Measurements from ENCODE around the gene NNAT. TPM values are rescaled to one million over a fixed set of nuclear protein-coding genes. Genes with fewer than 3 reads are reported as not detected.
"Not testable (repeated sequence)": the region's sequence is repeated elsewhere in the genome, so short reads cannot be mapped to it uniquely, and the experiment has no call there.

Gene NNAT
- total RNA-seq = 0.28 TPM

GRCh38 chr20:37521061-37521771 lies at the start of gene NNAT:
Gene NNAT, plus strand, starts transcription at chr20:37521250. Its CDS starts 82 bp downstream, at chr20:37521332.
- no peak for ATAC-seq

DNA sequence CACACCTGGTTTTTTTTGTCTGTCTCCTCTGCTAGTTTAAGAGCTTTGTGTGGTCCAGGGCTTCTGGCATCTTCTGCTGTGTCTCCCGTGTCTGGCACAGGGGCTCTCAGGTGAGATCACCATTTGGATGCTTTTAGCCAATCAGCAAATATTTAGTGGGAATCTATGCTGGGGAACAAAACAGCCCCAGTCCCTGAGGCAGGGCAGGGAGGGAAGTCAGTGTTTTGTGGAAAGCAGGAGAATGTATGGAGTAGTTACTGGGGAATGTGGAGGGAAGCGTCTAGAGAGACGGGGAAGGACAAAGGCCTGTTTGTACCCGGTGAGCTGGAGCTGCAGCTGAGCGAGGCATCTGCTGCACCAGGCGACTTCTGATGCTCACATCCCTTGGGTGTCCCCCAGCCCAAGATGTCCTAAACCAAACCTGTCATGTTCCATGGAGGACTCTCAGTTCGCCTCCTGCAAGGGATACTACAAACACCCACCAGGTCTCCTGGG lies 49.3 kb upstream of the NNAT start:
- no peak for ATAC-seq

DNA sequence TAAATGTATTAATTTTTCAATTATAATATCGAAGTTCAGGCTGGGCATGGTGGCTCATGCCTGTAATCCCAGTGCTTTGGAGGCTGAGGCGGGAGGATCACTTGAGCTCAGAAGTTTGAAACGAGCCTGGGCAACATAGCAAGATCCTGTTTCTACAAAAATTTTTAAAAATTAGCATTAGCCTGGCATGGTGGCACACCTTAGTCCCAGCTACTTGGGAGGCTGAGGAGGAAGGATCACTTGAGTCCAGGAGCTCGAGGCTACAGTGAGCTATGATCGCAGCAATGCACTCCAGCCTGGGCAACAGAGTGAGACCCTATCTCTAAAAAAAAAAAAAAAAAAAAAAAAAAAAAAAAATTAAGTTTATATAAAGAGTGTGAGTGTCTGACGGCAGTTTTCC lies 48.6 kb upstream of the NNAT start:
- ATAC-seq = not testable (repeated sequence)

DNA sequence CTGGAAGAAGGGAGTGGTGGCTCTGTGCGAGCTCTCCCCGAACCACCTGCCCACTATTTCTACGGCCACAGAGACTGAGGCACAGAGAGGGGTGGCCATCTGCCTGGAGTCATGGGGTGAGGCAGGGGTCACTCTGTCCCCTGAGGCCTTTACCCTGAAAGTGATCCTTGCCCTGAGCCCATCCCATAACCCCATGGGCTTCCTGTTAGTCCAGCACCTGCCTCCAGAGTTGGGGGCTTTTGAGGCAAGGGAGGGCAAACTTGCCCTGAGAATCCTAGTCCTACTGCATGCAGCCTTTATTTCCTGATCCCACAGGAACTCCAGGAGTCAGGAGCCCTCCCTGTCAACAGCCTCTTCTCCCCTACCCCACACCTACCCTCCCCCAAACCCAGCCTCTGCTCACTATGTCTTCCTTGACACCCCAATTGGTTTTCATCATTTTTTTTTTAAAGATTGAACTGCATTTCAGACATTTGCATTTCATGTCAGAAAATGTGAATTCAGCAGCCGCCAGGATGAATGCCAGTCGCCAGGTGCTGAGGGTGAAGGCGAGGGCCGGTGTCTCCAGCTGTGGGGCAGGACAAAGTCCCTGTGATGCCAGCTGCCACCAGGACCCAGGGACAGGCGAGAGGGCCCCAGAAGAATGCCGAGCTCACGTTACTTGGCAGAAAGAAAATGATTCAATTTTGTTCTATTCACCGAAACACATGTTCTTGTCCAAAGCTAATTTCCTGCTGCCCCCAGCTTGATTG lies 47.6 kb upstream of the NNAT start:
- ATAC-seq = no peak

GRCh38 chr20:37474386-37474785 lies 46.7 kb upstream of the NNAT start:
- no peak for ATAC-seq

DNA sequence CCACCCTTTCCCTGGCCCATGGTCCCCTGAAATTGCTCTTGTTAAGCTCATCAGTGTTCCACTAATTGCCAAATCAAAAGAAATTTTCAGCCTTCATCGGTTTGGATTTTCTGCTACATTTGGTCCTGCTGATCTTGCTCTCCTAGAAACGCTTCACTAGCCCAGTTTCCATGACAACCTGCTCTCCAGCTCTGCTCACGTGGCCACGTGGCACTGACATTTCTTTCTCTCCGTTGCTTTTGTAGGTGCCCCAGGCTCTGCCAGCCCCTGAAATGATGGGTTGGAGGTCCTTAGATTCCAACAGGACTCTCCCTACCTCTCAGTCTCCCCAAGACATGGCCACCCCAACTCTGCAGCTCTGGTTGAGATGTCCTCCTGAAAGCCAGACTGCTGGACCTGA lies 45.8 kb upstream of the NNAT start:
- no peak for ATAC-seq

DNA sequence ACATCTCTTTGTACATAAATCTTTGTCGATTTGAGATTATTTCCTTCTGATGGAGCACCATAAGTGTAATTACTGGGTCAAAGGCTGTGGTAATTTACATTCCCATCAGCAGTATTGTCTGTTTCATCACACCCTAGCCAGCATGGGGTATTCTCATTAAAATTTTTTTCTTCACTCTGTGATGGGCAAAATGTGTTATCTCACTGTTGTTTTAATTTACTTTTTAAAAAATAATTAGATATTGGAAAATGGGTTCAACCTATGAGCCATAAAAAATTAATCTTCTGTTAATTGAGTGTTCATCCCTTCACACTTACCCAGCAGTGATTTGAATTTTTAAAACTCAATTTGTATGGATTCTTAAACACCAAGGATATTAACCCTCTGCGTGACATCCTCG lies 44.0 kb upstream of the NNAT start:
- ATAC-seq = no peak

DNA sequence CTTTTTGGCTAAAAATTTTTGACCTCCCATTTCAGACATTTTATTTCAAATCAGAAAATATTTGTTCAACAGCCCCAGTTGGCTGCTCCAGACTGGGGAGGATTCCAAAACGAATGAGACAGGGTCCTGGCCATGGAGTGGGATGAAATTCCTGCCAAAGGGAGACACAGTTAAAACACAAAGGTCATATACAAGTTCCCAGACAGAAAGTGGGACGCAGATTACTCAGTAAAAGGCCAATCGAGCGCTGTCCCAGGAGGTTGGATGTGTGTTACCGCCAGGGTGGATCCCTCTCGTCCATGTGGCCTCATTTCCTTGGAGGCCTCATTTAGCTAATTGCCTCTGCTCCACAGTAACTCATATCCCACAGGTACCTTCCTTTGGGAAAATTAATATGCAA lies 41.8 kb upstream of the NNAT start:
- ATAC-seq = no peak

- no peak for ATAC-seq
These were observed 40.9 kb upstream of the NNAT start for GRCh38 chr20:37479925-37480691.

DNA sequence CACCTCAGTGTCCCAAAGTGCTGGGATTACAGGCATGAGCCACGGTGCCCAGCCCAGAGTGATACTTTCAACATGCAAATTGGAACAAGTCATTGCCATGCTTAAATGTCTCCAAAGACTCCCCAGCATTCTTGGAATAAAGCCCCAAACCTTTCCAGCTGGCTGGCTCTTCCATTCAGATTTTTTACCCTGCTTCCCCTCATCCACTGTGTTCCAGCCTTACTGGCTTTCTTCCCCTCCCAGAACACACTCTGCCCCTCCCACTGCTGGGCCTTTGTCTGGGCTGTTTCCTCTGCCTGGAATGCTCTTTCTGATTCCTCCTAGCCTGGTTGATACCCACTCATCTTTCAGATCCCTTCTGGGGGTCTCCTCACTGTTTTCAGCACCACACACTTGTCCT lies 40.1 kb upstream of the NNAT start:
- ATAC-seq = no peak

DNA sequence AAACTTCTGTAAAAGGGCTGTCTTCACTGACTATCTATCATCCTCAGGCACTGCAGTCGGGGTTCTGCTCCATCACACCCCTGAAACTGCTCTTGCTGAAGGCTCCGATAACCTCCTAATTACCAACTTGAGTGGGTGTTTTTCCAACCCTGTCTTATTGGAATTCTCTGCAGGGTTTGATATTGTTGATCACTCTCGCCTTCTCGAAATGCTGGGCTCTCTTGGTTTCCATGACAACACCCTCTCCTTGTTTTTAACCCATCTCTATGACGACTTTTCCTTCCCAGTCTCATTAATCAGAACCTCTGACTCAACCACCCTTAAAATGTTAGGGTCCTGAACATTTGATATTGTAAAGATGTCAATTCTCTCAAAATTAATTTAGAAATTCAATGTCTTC lies 39.4 kb upstream of the NNAT start:
- no peak for ATAC-seq

DNA sequence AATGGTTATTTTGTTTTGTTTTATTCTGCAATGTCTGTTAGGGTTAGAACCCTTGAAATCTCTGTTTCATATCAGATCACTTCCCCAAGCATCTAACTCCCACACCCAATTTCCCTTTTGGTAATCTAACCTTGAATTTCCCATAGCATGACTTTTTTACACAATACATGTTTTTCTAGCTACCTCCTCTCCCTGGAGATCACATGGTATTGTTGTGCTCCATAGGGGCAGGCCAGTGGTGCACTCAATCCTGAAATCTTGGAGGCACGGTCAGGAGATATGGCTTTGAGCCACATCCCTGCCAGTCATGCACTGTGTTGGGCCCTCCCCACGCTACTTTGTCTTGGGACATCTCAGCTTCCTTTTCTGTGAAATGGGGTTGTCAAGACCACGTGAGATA lies 36.7 kb upstream of the NNAT start:
- no peak for ATAC-seq

DNA sequence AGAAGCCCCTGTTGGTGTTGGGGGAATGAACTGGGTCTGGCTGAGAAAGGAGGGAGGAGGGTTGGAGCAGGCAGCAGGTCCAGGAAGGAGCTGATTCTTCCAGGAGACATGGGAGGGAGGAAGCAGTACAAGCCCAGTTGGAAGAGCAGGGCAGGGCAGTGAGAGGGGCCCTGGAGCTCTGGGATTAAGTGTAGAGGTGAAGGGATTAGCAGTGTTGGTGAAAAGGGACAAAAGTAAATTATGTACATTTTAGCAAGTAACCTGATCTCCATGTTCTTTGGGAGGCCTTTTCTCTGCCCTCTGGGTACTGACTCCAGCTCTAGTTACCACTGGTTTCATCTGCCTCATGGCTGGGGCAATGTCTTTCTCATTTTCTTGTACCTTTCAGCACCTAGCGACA lies 34.8 kb upstream of the NNAT start:
- ATAC-seq = not testable (repeated sequence)

DNA sequence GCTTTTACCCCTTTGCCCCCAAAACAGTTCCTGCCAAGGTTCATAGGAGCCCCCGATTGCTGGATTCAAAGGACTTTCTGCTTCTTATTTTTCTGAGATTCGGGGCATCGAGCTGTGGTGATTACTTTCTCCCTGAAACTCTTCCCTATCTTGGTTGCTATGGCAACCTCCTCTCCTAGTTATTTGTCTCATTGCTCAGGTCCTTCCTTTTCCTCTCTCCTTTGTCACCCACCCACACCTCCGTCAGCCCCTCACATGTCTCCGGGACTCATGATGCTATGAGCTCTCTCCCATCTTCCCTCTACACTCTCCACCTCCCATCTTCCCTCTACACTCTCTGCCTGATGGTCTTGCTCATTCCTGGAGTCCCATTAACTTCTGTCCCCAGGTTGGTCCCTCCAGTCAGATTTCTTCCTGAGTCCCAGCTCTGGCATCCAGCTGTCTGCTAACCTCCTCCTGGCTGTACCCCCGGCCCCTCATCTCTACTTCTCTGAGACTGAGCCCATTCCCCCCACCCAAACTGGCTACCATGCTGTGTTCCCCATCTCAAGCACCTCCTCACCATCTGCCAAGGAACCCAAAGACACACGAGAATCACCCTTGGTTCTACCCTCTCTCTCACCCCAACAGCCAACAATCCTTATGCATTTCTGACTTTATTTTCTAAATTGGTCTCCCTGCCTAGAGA lies 30.2 kb upstream of the NNAT start:
- no peak for ATAC-seq

DNA sequence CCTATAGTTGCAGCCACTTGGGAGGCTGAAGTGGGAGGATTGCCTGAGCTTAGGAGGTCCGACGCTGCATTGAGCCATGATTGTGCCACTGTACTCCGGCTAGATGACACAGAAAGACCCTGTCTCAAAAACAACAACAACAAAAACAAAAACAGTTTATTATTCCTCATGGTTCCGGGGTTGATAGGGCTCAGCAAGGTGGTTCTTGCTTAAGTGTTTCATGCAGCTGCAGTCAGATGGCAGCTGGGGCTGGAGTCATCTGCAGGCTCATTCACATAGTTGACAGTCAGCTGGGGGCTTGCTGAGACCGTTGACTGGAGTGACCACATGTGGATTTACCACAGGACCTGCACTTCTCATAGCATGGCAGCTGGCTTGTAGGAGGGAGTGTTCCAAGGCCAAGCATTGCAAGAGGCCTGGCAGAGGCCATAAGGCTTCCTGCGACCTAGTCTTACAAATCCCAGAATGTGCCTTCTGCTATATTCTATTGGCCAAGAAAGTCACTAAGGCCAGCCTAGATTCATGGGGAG lies 28.9 kb upstream of the NNAT start:
- no peak for ATAC-seq

DNA sequence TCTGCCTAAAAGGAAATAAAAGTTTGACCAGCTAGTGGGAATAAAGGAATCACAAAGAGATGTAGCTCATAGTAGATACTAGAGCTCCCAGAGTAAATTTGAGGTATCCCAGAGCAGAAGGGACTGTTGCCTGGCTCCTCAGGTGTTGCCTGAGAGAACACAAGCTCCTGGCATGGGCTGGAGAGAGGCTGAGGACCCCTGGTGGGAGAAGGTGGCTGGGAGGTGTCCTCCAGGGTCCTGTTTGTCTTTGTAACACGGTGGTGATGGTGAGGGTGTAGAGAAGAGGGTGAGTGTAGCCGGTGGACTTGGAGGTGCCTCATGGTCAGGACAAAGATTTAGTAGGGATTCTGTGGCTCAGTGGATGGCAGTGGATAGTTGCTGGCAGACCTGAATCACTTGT lies 28.1 kb upstream of the NNAT start:
- no peak for ATAC-seq

GRCh38 chr20:37494301-37494700 lies 26.7 kb upstream of the NNAT start:
- ATAC-seq = no peak

- no peak for ATAC-seq
These were observed 26.3 kb upstream of the NNAT start for GRCh38 chr20:37494796-37495195.

GRCh38 chr20:37498066-37498665 lies 22.9 kb upstream of the NNAT start:
- no peak for ATAC-seq

DNA sequence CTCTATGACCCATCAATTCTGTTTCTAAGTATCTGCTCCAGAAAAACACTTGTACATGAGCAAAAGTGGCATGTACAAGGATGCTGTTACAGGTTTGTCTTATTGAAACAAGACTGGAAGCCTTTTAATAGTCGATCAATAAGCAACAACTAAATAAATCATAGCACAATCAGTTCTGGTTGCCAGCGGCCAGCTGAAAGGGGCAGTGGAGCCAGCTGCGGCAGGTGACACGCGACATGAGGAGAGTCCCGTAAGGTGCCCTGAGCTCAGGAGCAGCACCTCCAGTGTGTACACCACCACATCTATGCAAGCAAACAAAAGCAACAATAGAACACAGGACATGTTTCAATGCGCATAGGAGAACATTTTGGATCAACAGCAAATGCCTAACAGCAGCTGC lies 20.7 kb upstream of the NNAT start:
- ATAC-seq = no peak

GRCh38 chr20:37501940-37502339 lies 19.1 kb upstream of the NNAT start:
- ATAC-seq = no peak

DNA sequence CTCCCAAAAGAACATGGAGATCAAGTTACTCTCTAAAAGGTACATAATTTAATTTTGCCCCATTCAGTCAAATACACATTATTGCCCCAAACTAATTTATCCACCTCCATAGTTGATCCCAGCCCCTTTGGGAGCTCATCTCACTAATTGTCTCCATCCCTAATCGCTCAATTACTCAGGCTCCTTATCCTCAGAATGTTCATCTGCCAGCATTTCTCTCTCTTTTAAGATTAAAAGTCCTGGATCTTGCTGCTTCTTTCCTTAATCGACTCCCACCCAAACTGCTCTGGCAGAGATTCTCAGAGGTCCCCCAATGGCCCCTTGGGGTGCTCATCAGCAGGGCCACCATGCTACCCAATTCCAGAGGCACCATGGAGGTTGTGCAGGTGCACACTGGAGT lies 18.4 kb upstream of the NNAT start:
- no peak for ATAC-seq
